NCI-H69 (cell line): ENCODE measurements around the gene NKX1-1.

Source experiments
- DNase-seq: peaks from one replicate; lab custom pipeline; 2025; lab: John Stamatoyannopoulos, UW

The NKX1-1 gene

GRCh38 chr4:1416948-1417260, 10.7 kb upstream of the NKX1-1 start:
- no peak for DNase-seq

- no peak for DNase-seq
Observed at GRCh38 chr4:1416051-1416947, 10.1 kb upstream of the NKX1-1 start.

- DNase-seq: no peak
Observed at GRCh38 chr4:1415681-1415981, 9.4 kb upstream of the NKX1-1 start.

GRCh38 chr4:1414831-1415680, 8.8 kb upstream of the NKX1-1 start:
- DNase-seq: no peak

GRCh38 chr4:1413687-1414479, 7.6 kb upstream of the NKX1-1 start:
- DNase-seq: no peak

GRCh38 chr4:1413204-1413663, 7.0 kb upstream of the NKX1-1 start:
- no peak for DNase-seq

- no peak for DNase-seq
Observed at GRCh38 chr4:1412376-1413203, 6.3 kb upstream of the NKX1-1 start.

- DNase-seq: no peak
Observed at GRCh38 chr4:1411436-1412375, 5.5 kb upstream of the NKX1-1 start.

GRCh38 chr4:1410491-1411325, 4.5 kb upstream of the NKX1-1 start:
- DNase-seq: no peak

- DNase-seq: no peak
Observed at GRCh38 chr4:1409491-1410425, 3.5 kb upstream of the NKX1-1 start.

- DNase-seq: no peak
Observed at GRCh38 chr4:1409079-1409478, 2.8 kb upstream of the NKX1-1 start.

GRCh38 chr4:1408418-1408817, 2.2 kb upstream of the NKX1-1 start:
- no peak for DNase-seq

GRCh38 chr4:1407657-1408333, 1.6 kb upstream of the NKX1-1 start:
- no peak for DNase-seq

- DNase-seq: no peak
Observed at GRCh38 chr4:1406981-1407656, 877 bp upstream of the NKX1-1 start.

- DNase-seq: no peak
Observed at GRCh38 chr4:1405636-1406393, 427 bp downstream of the NKX1-1 start.

- no peak for DNase-seq
Observed at GRCh38 chr4:1405254-1405635, 997 bp downstream of the NKX1-1 start.
